Right lobe of liver (tissue), 4 donors: ENCODE measurements around the gene FANCF.

Source experiments
- CTCF ChIP-seq, 4 donors: fragments of 200-600 bp in 3 of 4; fragments of 450-650 bp in 1 of 4; IDR thresholded peaks; one replicate each; pipeline versions ENCODE4 v1.5.1 to v1.8.0; 2016 to 2022; ENCODE audit warnings: antibody characterized with exemption in 4 of 4, mild to moderate bottlenecking in 2 of 4
- POLR2A ChIP-seq: fragments of 450-650 bp; IDR thresholded peaks from one replicate; pipeline ENCODE4 v1.6.1; 2017; ENCODE audit warnings: antibody characterized with exemption, mild to moderate bottlenecking
- donor health status: DM: no; HTN: no; CAD: no.
- donor health status: DM: no; HTN: no; CAD: no.
- donor health status: DM: no; HTN: yes; CAD: no.

DNA sequence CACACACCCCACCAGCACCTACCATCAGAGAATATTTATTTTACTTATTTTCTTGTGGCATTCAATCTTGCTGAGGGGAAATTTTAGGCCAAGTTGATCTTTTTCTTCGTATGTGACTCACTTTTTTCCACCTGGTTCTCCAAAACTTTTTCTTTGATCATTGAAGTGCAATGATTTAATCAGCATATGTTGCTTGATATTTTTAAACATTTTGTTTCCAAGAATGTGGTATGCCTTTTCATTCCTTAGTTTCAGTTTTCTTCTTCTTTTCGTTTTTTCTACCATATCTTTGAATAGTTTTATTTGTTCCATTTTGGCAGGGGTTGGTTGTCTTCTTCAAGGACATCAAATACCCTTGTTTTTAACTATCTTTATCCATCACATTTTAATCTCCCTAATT lies 28.6 kb downstream of the FANCF start:
- TF ChIP-seq CTCF (IDR thresholded peaks at IDR 0.05): no peak
- no peak for TF ChIP-seq POLR2A
